Measurements from ENCODE around the gene GNB4.

GNB4 gene

DNA sequence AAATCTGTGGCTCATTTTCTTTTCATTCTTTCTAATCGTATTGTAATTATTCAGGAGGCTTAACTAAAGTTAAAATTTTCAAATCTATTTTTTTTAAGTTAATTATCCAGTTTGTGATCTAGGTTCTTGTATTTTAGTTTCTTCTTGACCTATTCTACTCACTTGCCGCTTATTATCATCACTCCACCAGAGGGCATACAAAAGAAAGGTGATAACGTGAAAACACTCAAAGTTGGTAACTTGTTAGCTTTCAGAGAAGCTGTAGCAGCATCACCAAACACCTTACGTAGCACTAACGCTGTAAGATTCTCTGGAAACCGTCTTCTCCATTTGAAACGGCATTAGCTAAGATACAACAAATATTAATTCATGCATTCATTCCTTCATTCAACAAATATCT lies 4.8 kb downstream of the GNB4 start:
- no peak overlapping the region for H3K27ac ChIP-seq
- H3K9ac ChIP-seq, result no peak overlapping the region
- no peak for TF ChIP-seq Cebpa-rat (IDR thresholded peaks at IDR 0.05)
- H3K4me2 ChIP-seq, result no peak overlapping the region
- peaks cover 36% of the 10 kb centered on the region for H4K20me1 ChIP-seq
- H3K4me3 ChIP-seq, result no peak overlapping the region
- peaks cover 26% of the 10 kb centered on the region for H3K36me3 ChIP-seq
- no peaks in the 10 kb centered on the region for H3K27me3 ChIP-seq
- no peaks in the 10 kb centered on the region for H3K9me3 ChIP-seq
- peaks cover 22% of the 10 kb centered on the region for H3K4me1 ChIP-seq

DNA sequence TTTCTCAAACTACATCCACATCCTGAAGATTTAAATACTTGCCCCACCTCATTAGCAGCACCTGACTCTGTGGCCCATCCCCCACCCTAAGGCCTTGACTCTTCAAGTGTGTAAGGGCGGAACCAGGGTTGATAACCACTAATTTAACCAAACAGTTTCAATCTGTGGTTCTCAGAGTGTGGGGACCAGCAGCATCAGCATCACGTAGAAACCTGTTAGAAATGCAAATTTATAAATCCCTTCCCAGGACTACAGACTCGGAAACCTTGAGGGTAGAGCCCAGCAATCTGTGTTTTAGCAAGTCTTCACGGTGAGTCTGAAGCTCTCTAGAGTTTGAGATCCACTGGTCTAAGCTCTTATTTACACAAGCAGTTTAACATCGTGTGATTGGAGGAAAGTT lies 12.4 kb downstream of the GNB4 start:
- Histone ChIP-seq H3K4me1 (peaks cover 61% of the 10 kb centered on the region), H3K36me3 (peaks cover 14% of the 10 kb centered on the region; the same call in 1 of the 2 replicates), H3K4me2 (peak overlapping the region; percentile 68), H3K9ac (no peak overlapping the region), H3K4me3 (no peak overlapping the region), H4K20me1 (peaks cover 25% of the 10 kb centered on the region), H3K27ac (no peak overlapping the region), H3K9me3 (no peaks in the 10 kb centered on the region), H3K27me3 (no peaks in the 10 kb centered on the region)
- TF ChIP-seq Cebpa-rat (IDR thresholded peaks at IDR 0.05), result no peak

DNA sequence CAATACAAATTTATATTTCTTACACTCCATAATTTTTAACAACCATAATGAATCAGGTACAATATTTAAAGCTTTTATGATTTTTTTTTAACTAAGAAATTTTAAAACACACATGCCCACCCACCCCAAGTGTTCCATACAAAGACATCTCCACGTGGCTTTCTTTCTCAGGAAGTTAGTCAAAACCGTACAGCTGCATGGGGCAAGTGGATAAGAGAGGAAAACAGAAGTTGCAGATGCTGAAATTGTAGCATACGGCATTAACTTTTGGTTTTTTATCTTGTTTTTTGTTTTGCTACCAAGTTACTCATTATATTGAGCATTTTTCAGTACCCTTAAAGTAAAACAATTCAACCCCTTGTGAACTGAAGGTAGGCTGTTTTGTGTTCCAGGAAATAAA lies 14.8 kb downstream of the GNB4 start:
- Histone ChIP-seq H3K4me3 (no peak overlapping the region), H3K27ac (peak overlapping the region; percentile 54; the same call in 1 of the 2 replicates), H4K20me1 (peaks cover 37% of the 10 kb centered on the region), H3K27me3 (no peaks in the 10 kb centered on the region), H3K9ac (no peak overlapping the region), H3K4me2 (peak overlapping the region; percentile 47), H3K36me3 (peaks cover 4% of the 10 kb centered on the region; the same call in 1 of the 2 replicates), H3K9me3 (no peaks in the 10 kb centered on the region), H3K4me1 (peaks cover 84% of the 10 kb centered on the region)
- TF ChIP-seq Cebpa-rat (IDR thresholded peaks at IDR 0.05), result no peak

DNA sequence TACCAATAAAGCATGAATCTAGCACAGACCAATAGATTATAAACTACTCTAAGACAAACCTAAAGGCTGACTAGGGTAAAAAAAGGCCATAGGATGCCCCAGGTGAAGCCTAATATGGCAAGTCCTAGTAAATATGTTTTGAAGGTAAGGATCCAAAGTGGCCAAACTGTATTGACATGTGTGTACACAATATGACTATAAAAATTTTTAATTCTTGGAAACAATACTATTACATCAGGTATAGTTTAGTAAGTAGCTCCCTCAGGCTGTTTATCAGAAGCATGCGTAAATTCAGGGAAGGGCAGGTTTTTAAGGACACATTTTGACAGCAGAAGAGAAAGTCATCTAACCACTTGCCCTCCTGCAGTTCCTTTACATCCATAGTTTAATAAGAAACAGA lies 18.8 kb downstream of the GNB4 start:
- peaks cover 40% of the 10 kb centered on the region; the same call in 1 of the 2 replicates for H4K20me1 ChIP-seq
- peak overlapping the region; percentile 52 for H3K27ac ChIP-seq
- H3K4me1 ChIP-seq, result peaks cover 66% of the 10 kb centered on the region

DNA sequence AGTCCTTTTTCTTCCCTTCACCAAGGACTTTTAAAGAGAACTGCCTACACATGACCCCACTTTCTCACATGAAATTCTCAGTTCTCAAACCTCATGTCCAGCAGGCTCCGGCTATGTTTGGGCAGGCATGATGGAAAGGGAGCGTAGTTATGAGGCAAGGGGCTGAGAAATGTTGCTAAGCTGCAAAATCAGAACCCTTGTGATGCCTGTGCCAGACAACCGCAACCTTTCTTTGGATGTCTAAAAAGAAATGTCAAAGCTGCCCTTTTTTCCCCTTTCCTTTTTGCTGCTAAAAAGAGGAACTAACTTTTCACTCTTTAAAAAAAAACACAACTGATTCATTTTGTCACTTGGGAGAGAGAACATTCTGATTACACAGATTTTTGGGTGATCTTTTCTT lies 19.2 kb downstream of the GNB4 start:
- peak overlapping the region; percentile 46; the same call in 1 of the 2 replicates for H3K9ac ChIP-seq
- H3K4me1 ChIP-seq, result peaks cover 61% of the 10 kb centered on the region
- no peaks in the 10 kb centered on the region for H3K9me3 ChIP-seq
- H3K27ac ChIP-seq, result peak overlapping the region; percentile 61
- no peaks in the 10 kb centered on the region for H3K27me3 ChIP-seq
- TF ChIP-seq Cebpa-rat (IDR thresholded peaks at IDR 0.05), result no peak
- peaks cover 40% of the 10 kb centered on the region; the same call in 1 of the 2 replicates for H4K20me1 ChIP-seq
- H3K4me3 ChIP-seq, result peak overlapping the region; percentile 31; the same call in 1 of the 2 replicates
- peaks cover 15% of the 10 kb centered on the region; the same call in 1 of the 2 replicates for H3K36me3 ChIP-seq
- H3K4me2 ChIP-seq, result peak overlapping the region; percentile 81

More for the DNA sequence above, 18.8 kb downstream of the GNB4 start:
- Histone ChIP-seq H3K4me2 (peak overlapping the region; percentile 81), H3K36me3 (peaks cover 12% of the 10 kb centered on the region; the same call in 1 of the 2 replicates), H3K27me3 (no peaks in the 10 kb centered on the region), H3K9ac (peak overlapping the region; percentile 37), H3K4me3 (no peak overlapping the region), H3K9me3 (no peaks in the 10 kb centered on the region)
- no peak for TF ChIP-seq Cebpa-rat (IDR thresholded peaks at IDR 0.05)

DNA sequence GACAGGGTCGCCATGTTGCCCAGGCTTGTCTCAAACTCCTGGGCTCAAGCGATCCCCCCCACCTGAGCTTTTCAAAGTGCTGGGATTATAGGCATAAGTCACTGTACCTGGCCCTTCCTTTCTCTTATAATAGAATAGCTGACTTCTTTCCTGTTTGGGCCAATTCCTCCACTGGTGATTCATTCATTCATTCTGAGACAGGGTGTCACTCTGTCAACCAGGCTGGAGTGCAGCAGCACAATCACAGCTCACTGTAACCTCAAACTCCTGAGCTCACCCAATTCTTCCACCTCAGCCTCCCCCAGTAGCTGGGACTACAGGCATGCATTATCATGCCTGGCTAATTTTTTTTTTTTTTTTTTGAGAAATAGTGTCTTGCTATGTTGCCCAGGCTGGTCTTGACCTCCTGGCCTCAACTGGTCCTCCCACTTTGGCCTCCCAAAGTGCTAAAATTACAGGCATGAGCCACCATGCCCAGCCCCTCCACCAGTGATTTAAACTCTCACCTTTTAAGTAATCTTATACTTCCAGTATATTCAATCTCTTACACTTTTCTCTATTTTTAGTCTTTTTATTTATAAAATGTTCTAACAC lies 20.9 kb downstream of the GNB4 start:
- TF ChIP-seq Cebpa-rat (IDR thresholded peaks at IDR 0.05), result no peak
- peaks cover 45% of the 10 kb centered on the region for H3K4me1 ChIP-seq
- no peak overlapping the region for H3K4me3 ChIP-seq
- peaks cover 27% of the 10 kb centered on the region for H3K36me3 ChIP-seq
- H3K27me3 ChIP-seq, result no peaks in the 10 kb centered on the region
- H3K4me2 ChIP-seq, result no peak overlapping the region
- H4K20me1 ChIP-seq, result peaks cover 40% of the 10 kb centered on the region; the same call in 1 of the 2 replicates
- H3K9ac ChIP-seq, result no peak overlapping the region
- no peak overlapping the region for H3K27ac ChIP-seq
- no peaks in the 10 kb centered on the region for H3K9me3 ChIP-seq

DNA sequence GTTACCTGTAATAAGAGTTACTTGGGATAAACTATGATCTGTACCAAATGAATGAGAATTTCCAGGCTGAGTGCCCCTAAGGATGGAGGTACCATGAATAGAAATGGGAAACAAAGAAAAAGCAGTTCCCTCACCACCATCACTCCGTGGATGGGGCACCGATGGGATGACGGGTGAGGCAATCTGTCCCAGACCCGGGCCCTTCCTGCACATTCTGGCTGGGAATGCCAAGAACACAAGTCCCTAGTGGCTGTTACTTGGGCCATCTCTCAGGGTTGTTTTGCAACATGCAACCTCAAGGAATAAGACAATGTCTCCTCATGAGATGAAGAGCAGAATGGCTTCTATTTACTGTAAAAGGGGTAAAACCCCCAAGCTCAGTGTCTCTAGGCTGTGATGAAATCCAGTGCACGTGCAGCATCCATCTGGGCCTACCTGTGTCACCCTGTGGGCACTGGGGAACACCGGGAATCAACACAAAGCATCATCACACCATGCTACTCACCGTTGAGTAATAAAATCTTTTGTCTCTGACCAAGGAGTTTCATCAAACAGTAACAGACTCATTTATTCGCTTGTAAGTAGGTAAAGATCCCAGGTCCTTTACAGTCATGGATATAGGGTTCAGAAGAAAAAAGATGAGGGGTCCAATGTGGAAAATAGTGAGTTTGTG lies 22.3 kb downstream of the GNB4 start:
- no peak for TF ChIP-seq Cebpa-rat (IDR thresholded peaks at IDR 0.05)
- Histone ChIP-seq H3K4me1 (peaks cover 31% of the 10 kb centered on the region), H3K4me2 (no peak overlapping the region), H3K9ac (no peak overlapping the region), H3K9me3 (no peaks in the 10 kb centered on the region), H3K36me3 (peaks cover 41% of the 10 kb centered on the region), H3K27ac (no peak overlapping the region), H4K20me1 (peaks cover 34% of the 10 kb centered on the region; the same call in 1 of the 2 replicates), H3K4me3 (no peak overlapping the region), H3K27me3 (no peaks in the 10 kb centered on the region)

DNA sequence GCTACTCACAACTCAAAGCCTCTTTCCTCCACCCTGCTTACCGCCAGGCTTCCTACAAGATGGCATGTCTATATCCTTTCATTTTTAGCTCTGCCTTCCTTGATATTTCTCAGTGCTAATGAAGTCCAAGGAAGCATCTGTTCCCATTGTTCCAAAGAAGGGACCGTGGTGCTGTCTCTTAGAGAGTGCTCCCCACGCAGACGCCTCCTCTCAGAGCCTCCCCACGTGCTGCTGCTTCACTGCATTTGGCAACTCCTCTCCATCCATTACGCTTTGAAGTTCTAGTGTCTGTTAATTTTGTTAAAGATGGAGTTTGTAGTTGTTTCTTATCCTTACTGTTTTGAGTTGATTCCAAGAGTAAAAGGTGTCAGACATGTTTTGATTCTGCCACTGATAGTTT lies 26.2 kb downstream of the GNB4 start:
- H3K27ac ChIP-seq, result no peak overlapping the region
- no peaks in the 10 kb centered on the region for H3K4me1 ChIP-seq
- H3K4me3 ChIP-seq, result no peak overlapping the region
- no peaks in the 10 kb centered on the region for H3K27me3 ChIP-seq
- peaks cover 13% of the 10 kb centered on the region; the same call in 1 of the 2 replicates for H4K20me1 ChIP-seq
- TF ChIP-seq Cebpa-rat (IDR thresholded peaks at IDR 0.05), result no peak
- H3K36me3 ChIP-seq, result peaks cover 63% of the 10 kb centered on the region
- no peak overlapping the region for H3K4me2 ChIP-seq
- no peaks in the 10 kb centered on the region for H3K9me3 ChIP-seq
- H3K9ac ChIP-seq, result no peak overlapping the region

DNA sequence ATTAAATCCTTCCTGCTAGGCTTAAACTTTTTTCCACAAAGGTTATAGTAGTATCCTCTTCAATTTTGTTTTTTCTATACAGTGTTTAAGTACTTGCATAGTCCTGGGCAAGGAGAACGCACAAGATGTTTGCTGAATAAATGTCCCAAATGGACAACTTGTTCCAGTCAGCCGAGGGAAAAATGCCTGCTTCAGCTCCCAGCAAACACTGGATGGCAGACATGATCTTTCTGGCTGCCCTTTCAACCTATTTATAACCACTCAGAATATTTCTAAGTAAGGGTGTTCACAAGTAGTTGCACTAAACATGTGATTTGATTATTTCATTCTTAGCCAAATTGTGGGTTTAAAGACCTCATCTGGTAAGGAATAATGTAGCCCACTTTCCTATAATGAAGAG lies 29.8 kb downstream of the GNB4 start:
- Histone ChIP-seq H3K4me2 (no peak overlapping the region), H3K27ac (no peak overlapping the region), H3K9ac (no peak overlapping the region; the same call in 1 of the 2 replicates), H3K9me3 (no peaks in the 10 kb centered on the region), H3K4me1 (no peaks in the 10 kb centered on the region), H3K36me3 (peaks cover 75% of the 10 kb centered on the region), H4K20me1 (0 out of 2 replicates have a peak, but pooled peaks cover 5% of the 10 kb centered on the region), H3K4me3 (no peak overlapping the region), H3K27me3 (no peaks in the 10 kb centered on the region)
- TF ChIP-seq Cebpa-rat (IDR thresholded peaks at IDR 0.05), result no peak

DNA sequence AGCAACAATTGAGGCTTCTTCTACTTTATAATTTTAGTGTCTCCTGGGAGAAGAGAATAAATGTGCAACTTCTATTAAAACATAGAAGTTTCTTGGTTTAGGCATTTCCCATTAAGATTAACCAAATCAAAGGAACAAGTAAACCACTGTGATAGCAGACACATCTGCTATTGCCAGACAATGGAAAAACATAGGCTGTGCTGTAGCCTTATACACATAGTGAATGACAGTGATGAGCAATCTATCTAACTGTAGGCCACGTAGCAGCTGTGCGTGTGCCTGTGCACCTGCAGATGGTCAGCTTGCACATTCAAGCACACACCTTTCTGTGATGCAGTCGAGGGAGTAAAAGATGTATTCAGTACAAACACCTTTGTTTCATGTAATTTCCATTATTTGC lies 32.7 kb downstream of the GNB4 start:
- no peak overlapping the region for H3K9ac ChIP-seq
- no peak overlapping the region for H3K27ac ChIP-seq
- H3K4me3 ChIP-seq, result no peak overlapping the region
- TF ChIP-seq Cebpa-rat (IDR thresholded peaks at IDR 0.05), result no peak
- no peaks in the 10 kb centered on the region for H3K4me1 ChIP-seq
- H3K36me3 ChIP-seq, result peaks cover 58% of the 10 kb centered on the region
- H3K27me3 ChIP-seq, result no peaks in the 10 kb centered on the region
- H3K4me2 ChIP-seq, result no peak overlapping the region
- no peaks in the 10 kb centered on the region for H3K9me3 ChIP-seq
- 0 out of 2 replicates have a peak, but pooled peaks cover 5% of the 10 kb centered on the region for H4K20me1 ChIP-seq

Data from BLaER1 (cell line).